Inflammatory macrophage (primary cell): ENCODE results near the gene SBK1.

Experiments used
- DNase-seq, 2 donors: peaks; one replicate each; pipeline ENCODE4 v3.0.0-alpha.2; 2020 to 2022

SBK1 gene

GRCh38 chr16:28283173-28283572 is 9.2 kb upstream of the SBK1 start:
- no peak for DNase-seq

DNA sequence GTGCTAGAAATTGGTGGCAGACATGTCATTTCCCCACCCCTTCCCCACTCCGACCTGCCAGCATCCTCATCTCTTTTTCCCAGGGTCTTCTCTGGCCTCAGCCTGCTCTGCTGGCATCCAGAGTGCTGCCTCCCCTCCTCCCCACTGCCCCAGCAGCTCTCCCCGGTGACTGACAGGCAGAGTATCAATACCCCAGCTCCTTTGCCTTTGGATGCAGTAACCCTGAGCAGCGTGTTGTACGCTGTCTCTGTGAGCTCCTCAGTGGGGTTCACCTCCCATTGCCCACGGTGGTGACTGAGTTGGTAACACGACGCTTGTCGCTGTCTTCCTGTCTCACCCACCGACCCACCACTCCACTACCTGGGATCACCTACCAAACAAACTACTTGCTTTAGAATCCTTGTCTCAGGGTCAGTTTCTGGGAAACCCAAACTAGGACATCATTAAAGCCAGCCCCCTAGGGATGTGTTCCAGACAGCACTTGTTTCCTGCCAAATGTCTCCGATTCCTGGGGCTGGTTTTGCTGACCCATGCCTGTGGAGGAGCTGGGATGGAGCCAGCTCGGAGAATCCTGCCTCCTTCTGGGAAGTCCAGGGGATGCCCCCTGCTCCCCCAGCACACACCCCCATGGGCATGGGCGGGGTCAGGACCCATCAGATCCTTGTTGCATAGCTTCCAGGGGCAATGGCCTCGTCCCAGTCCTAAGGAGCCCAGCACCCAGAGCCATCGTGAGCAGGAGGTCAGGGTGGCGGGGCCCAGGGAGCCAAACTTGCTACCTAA is 8.3 kb upstream of the SBK1 start:
- no peak for DNase-seq

DNA sequence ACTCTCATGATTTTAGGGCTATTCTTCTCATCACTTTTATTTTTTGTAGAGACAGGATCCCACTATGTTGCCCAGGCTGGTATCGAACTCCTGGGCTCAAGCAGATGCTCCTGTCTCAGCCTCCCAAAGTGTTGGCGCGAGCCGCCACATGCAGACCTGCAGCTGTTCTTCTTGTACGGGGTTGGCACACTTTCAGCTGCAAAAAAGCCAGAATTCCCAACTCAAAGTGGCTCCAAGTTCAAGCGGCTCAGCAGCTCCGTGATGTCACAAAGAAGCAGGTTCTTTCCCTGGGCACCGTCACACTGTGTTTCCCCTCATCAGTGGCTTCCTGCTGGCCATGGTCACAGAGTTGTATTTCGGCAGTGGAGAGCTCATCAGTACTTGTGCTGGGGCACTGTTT is 6.7 kb upstream of the SBK1 start:
- no peak for DNase-seq

DNA sequence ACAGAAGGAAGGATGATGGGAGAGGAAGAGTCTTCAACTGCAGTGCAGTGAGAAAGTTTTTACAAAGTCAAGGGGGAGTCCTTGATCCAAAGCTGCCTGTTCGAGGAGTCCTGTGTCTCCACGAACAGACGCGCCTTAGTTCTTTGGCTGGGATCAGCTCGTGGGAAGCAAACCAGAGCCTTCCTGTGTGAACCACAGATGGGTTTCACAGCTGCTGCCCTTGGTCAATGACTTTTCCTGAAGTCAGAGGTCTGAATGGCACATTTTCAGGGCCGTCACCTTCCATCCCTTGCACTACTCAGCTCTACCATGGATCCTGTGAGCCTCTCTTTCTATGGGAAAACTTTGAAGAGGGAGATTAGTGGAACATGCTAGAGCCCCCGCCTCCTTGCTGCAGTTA is 4.2 kb upstream of the SBK1 start:
- DNase-seq: no peak

DNA sequence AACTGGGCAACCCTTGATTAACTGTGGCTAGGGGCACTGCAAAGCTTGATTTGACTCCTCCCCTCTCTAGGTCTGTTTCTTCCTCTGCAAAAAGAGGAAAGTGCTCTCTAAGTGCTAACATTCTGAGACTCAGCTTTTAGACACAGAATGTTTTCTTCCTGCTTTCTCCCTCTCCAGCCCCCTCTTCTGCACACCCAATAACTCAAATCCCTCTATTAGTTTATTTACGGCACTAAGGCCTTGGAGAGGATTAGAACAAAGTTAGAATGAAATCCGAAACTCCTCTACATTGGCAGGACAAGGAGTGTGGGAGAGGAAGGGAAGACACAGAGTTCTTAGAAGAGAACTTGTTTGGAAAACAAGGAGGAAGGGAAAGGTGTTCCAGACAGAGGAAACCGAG is 3.3 kb upstream of the SBK1 start:
- no peak for DNase-seq

DNA sequence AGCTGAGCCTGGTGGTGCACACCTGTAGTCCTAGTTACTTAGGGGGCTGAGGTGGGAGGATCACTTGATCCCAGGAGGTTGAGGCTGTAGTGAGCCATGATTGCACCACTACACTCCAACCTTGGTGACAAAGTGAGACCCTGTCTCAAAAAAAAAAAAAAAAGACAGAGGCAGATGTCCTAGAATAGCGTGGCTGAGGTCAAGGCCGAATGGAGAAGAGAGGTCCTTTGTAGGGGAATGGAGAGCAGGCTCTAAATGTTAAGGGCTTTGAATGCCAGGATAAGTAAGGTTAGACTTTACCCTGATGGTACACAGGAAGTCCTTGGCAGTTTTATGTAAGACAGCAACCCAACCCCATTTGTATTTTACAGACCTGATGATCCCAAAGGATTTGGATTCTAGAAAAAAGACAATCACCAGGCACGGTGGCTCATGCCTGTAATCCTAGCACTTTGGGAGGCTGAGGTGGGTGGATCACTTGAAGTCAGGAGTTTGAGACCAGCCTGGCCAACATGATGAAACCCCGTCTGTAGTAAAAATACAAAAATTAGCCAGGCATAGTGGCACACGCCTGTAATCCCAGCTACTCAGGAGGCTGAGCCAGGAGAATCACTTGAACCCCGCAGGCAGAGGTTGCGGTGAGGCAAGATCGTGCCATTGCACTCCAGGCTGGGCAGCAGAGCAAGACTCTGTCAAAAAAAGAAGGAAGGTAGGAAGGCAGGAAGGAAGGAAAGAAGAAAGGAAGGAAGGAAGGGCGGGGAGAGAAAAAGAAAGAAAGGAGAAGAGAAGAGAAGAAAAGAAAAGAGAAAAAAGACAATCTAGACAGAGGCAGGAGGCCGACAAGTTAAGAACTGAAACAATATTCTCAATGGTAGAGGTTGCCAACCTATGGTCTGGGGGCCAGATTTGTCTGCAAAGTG is 2.1 kb upstream of the SBK1 start:
- no peak for DNase-seq

- DNase-seq: no peak
Observed at GRCh38 chr16:28290859-28291254, 1.5 kb upstream of the SBK1 start.

GRCh38 chr16:28292731-28293600 is 641 bp downstream of the SBK1 start:
- no peak for DNase-seq

DNA sequence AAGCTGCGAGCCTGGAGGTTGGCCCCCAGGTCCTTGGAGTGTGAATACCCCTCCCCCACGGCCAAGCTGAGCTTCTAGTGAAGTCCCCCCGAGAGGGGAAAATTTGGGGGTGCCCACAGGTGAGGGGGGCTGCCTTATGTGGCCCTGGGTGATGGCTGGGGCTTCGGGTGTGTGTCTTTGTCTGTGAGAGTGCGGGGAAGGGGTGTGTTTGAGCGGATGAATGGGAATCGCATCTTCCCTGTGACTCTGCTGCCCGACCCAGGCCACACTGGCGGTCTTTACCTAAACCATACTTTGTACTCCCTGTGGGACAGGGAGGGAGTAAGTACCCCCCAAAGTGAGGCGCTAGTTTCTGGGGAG is 1.3 kb downstream of the SBK1 start:
- no peak for DNase-seq

DNA sequence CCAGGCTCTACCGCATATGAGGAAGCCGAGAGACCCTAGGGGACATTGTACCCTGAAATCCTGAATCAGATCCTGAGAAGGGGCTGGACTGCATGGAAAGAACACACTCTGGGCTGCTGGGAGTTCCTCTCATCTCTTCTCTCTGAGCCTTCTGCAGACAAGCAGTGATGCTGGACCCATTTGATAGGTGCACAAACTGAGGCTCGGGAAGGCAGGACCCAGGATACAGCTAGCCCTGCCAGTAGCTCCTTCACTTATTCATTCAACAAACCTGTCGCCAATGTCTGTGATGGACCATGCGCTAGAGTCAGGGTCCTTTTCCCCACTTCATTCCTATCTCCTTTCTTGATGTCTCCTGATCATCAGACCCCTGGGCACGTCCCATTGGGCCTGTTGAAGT is 1.9 kb downstream of the SBK1 start:
- DNase-seq: no peak

DNA sequence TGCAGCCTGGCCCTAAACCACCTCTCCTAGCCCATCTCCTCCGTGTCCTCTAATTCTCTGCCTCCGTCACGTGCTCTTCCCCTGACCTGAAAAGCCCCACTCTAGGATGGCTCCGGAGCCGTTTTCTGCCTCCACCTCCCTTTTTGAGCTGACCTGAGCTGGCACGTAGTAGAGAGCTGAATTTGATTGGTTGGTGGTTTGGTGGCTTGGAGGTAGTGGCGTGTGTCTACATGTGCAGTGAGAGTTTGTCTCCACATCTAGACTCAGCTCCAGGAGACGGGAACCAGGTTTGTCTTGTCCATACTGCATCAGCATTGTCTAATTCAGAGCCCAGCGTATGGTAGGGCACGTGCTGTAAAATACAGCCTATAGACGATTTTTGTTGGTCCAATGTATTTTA is 3.0 kb downstream of the SBK1 start:
- no peak for DNase-seq

DNA sequence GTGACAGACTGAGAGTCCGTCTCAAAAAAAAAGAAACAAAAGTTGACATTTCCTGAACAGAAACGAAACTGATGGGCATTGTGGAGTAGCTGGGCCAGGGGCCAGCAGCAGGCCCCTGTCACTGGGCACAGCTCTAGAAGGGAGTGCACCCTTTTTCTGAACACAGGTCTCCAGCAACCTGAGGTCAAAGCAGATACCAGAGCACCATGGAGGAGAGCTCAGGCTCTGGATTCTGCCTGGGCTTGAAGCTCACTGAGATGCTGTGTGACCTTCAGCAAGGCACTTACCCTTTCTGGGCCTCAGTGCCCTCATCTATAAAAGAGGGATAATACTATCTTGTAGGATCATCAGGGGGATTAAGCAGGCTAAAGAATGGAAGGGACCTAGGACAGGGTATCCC is 5.0 kb downstream of the SBK1 start:
- no peak for DNase-seq

DNA sequence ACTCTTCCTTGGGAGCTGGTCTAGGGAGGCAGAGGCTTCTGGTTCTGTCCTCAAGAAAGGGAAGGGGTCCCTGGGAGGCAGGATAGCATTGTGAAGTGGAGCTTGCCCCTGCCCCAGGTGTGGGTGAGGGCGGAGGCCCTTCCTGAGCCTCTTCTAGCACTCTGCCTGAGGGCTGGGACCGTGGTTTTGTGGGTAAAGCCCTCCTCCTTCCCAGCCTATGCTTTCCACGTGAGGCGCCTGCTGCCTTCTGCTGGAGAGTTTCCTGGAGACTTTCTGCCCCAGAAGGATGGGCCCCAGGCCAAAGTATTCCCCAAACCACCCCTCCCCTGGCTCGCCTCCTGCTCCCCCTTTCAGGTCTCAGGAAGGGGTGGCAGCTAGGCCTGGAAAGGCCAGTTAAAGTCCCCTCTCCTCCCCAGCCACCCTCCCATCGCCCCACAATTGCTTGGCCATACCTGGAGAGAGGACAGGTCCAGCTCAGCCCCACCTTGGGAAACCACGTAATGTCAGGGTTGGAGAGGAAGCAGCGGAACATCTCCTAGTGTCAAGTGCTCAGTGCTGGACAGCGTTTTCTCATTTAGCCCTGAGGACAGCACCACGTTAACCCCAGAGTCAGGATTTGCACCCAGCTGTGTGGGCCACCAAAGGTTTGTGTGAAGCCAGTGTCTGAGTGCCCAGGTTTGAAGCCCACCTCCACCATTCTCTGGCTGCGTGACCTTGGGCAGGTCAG is 5.6 kb downstream of the SBK1 start:
- no peak for DNase-seq

GRCh38 chr16:28298511-28298878 is 6.2 kb downstream of the SBK1 start:
- no peak for DNase-seq

- DNase-seq: no peak
Observed at GRCh38 chr16:28300327-28300726, 8.0 kb downstream of the SBK1 start.

- DNase-seq: no peak
Observed at GRCh38 chr16:28301154-28301553, 8.8 kb downstream of the SBK1 start.

- DNase-seq: no peak
Observed at GRCh38 chr16:28301620-28302019, 9.3 kb downstream of the SBK1 start.

- DNase-seq: no peak
Observed at GRCh38 chr16:28303132-28303531, 10.8 kb downstream of the SBK1 start.

GRCh38 chr16:28304214-28304613 is 11.9 kb downstream of the SBK1 start:
- DNase-seq: no peak

DNA sequence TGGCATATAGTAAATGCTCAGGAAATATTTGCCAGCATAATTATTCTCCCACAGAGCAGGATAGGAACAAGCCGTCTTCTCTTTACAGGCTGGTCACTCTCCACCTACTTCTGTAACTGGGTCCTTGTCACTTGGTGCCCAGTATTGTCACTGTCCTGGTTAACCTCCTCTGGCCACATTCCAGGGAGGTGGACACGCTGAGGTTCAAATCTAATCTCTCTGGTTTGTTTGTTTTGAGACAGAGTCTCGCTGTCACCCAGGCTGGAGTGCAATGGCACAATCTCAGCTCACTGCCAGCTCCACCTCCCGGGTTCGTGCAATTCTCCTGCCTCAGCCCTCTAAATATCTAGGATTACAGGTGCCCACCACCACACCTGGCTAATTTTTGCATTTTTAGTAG is 15.6 kb downstream of the SBK1 start:
- DNase-seq: no peak

- no peak for DNase-seq
Observed at GRCh38 chr16:28308794-28309584, 16.7 kb downstream of the SBK1 start.
